Measurements from ENCODE around the gene SNX2. TPM values are rescaled to one million over a fixed set of nuclear protein-coding genes. Genes with fewer than 3 reads are reported as not detected.

The SNX2 gene
- total and polyA plus RNA-seq, 9 of the 15 experiments (the other 6 are each of a cell fraction or from before 2014, with no cell fraction given): 35.2 to 86.0 (median 58.1) TPM

- TF ChIP-seq CEBPG (CRISPR knock-in tag; IDR thresholded peaks at IDR 0.05) (peak; percentile 29; the same call in 1 of the 2 replicates), CEBPG (tag; conservative IDR thresholded peaks at IDR 0.05 in 1 of 2, IDR thresholded peaks at IDR 0.05 in 1 of 2) (peak; percentile 23 to 44; a peak in 1 of 4 replicates), GATA2 (CRISPR knock-in tag; IDR thresholded peaks at IDR 0.05) (no peak), POLR2A (conservative IDR thresholded peaks at IDR 0.05) (no peak), GABPB2 (CRISPR knock-in tag; conservative IDR thresholded peaks at IDR 0.05) (no peak), ZNF146 (CRISPR knock-in tag; IDR thresholded peaks at IDR 0.05; ENCODE audit: unreplicated experiment) (no peak), JUND (IDR thresholded peaks at IDR 0.05; ENCODE audit: borderline replicate concordance, low read depth, low read length) (peak; percentile 37; the same call in 1 of the 2 replicates), JUND (tag; IDR thresholded peaks at IDR 0.05; ENCODE audit: borderline replicate concordance, low read depth, low read length) (0 out of 3 replicates have a peak, but pooled peaks have one; percentile 43), SMARCE1 (IDR thresholded peaks at IDR 0.05) (peak; percentile 98), EWSR1 (IDR thresholded peaks at IDR 0.05; ENCODE audit: borderline replicate concordance, low read depth, partially characterized antibody) (no peak), NRF1 (conservative IDR thresholded peaks at IDR 0.05 in 1 of 2, IDR thresholded peaks at IDR 0.05 in 1 of 2) (0 out of 4 replicates have a peak, but pooled peaks of 1 of the 2 experiments have one; percentile 13), PTRF (tag; IDR thresholded peaks at IDR 0.05) (no peak), ZBTB40 (IDR thresholded peaks at IDR 0.05) (0 out of 2 replicates have a peak, but pooled peaks have one; percentile 34), ZBTB40 (CRISPR knock-in tag; IDR thresholded peaks at IDR 0.05) (no peak), ARID3B (CRISPR knock-in tag; IDR thresholded peaks at IDR 0.05; ENCODE audit: borderline replicate concordance) (no peak), LEF1 (IDR thresholded peaks at IDR 0.05) (peak; percentile 73), THRB (CRISPR knock-in tag; conservative IDR thresholded peaks at IDR 0.05) (peak; percentile 77; the same call in 1 of the 2 replicates), SMARCA4 (IDR thresholded peaks at IDR 0.05) (peak; percentile 98)
Measured at GRCh38 chr5:122863240-122863639, 88.4 kb downstream of the SNX2 start (continued).

Data from K562 (cell line).